HepG2 (cell line): ENCODE data around the gene PATL1. TPM values are rescaled to one million over a fixed set of nuclear protein-coding genes. Genes with fewer than 3 reads are reported as not detected.

Experiments
- ARID2 ChIP-seq: sonication (generic); formaldehyde crosslinking; IDR thresholded peaks from 2 replicates; pipeline ENCODE4 v1.8.1; 2022; ENCODE audit warnings: mild to moderate bottlenecking, missing genetic modification reagents, borderline replicate concordance
- BHLHE40 ChIP-seq: IDR thresholded peaks from 2 replicates; pipeline ENCODE4 v1.6.1; 2011; ENCODE audit warnings: low read length, improper control_type of control experiment
- ELF4 ChIP-seq: sonication (generic); formaldehyde crosslinking; IDR thresholded peaks from 2 replicates; pipeline ENCODE4 v1.5.0; 2020; ENCODE audit warnings: missing genetic modification reagents, mild to moderate bottlenecking, moderate library complexity, borderline replicate concordance
- FOXJ3 ChIP-seq: sonication (generic); formaldehyde crosslinking; IDR thresholded peaks from 2 replicates; pipeline ENCODE4 v1.4.0; 2020; ENCODE audit warnings: missing genetic modification reagents, mild to moderate bottlenecking, borderline replicate concordance
- GABPA ChIP-seq, 2 experiments: IDR thresholded peaks; 2 replicates each; pipeline ENCODE4 v1.6.1; 2011 to 2016; ENCODE audit warnings: low read depth in 2 of 2, low read length in 1 of 2, missing biosample characterization in 1 of 2, missing genetic modification characterization in 1 of 2
- GABPB1 ChIP-seq: IDR thresholded peaks from 2 replicates; pipeline ENCODE4 v1.6.1; 2016; ENCODE audit warnings: mild to moderate bottlenecking, missing genetic modification reagents, moderate library complexity, missing compliant biosample characterization
- KDM6A ChIP-seq: IDR thresholded peaks from 2 replicates; pipeline ENCODE4 v1.6.1; 2016; ENCODE audit warnings: low read depth
- MAZ ChIP-seq, 2 experiments: sonication (generic) in 1 of 2; formaldehyde crosslinking in 1 of 2; IDR thresholded peaks; 2 replicates each; pipeline versions ENCODE4 v1.5.0 to v1.6.1; 2012 to 2020; ENCODE audit warnings: low read depth in 2 of 2, mild to moderate bottlenecking in 2 of 2, borderline replicate concordance in 1 of 2, improper control_type of control experiment in 1 of 2, low read length in 1 of 2, missing genetic modification reagents in 1 of 2, moderate library complexity in 1 of 2
- NFKBIZ ChIP-seq: IDR thresholded peaks from 2 replicates; pipeline ENCODE4 v1.6.1; 2018; ENCODE audit warnings: missing genetic modification reagents, missing compliant biosample characterization
- NONO ChIP-seq, 2 experiments: fragments of 450-650 bp in 1 of 2; sonication (generic) in 1 of 2; formaldehyde crosslinking in 1 of 2; IDR thresholded peaks in 1 of 2; conservative IDR thresholded peaks in 1 of 2; 2 replicates each; pipeline versions ENCODE4 v1.6.1 to v1.8.0; 2017 to 2022; ENCODE audit warnings: mild to moderate bottlenecking in 1 of 2, missing genetic modification reagents in 1 of 2, moderate library complexity in 1 of 2
- NR2F6 ChIP-seq, 2 experiments: IDR thresholded peaks; 2 replicates each; pipeline ENCODE4 v1.6.1; 2016; ENCODE audit warnings: antibody characterized with exemption in 1 of 2, mild to moderate bottlenecking in 1 of 2
- THYN1 ChIP-seq: sonication (generic); formaldehyde crosslinking; IDR thresholded peaks from 2 replicates; pipeline ENCODE4 v1.8.1; 2023; ENCODE audit warnings: low read depth, mild to moderate bottlenecking, moderate library complexity, missing genetic modification reagents, borderline replicate concordance
- TP53 ChIP-seq: sonication (generic); formaldehyde crosslinking; conservative IDR thresholded peaks from 2 replicates; pipeline ENCODE4 v1.4.0; 2020; ENCODE audit warnings: missing genetic modification reagents
- ZBTB38 ChIP-seq: sonication (generic); formaldehyde crosslinking; IDR thresholded peaks from 2 replicates; pipeline ENCODE4 v1.5.1; 2020; ENCODE audit warnings: mild to moderate bottlenecking, missing genetic modification reagents
- ZNF121 ChIP-seq: sonication (generic); formaldehyde crosslinking; IDR thresholded peaks from 2 replicates; pipeline ENCODE4 v1.5.0; 2020; ENCODE audit warnings: mild to moderate bottlenecking, missing genetic modification reagents
- ZNF34 ChIP-seq: sonication (generic); formaldehyde crosslinking; IDR thresholded peaks from 2 replicates; pipeline ENCODE4 v1.4.0; 2020; ENCODE audit warnings: mild to moderate bottlenecking, missing genetic modification reagents, borderline replicate concordance
- ZNF556 ChIP-seq: sonication (generic); formaldehyde crosslinking; IDR thresholded peaks from 2 replicates; pipeline ENCODE4 v1.4.0; 2020; ENCODE audit warnings: mild to moderate bottlenecking, missing genetic modification reagents, borderline replicate concordance
- ZNF563 ChIP-seq: sonication (generic); formaldehyde crosslinking; IDR thresholded peaks from 2 replicates; pipeline ENCODE4 v1.8.0; 2022; ENCODE audit warnings: mild to moderate bottlenecking, moderate library complexity, missing genetic modification reagents
- ZNF580 ChIP-seq: IDR thresholded peaks from 2 replicates; pipeline ENCODE4 v1.6.1; 2016; ENCODE audit warnings: low read depth, borderline replicate concordance
- ZNF674 ChIP-seq: sonication (generic); formaldehyde crosslinking; IDR thresholded peaks from 2 replicates; pipeline ENCODE4 v1.5.0; 2020; ENCODE audit warnings: low read depth, mild to moderate bottlenecking, missing genetic modification reagents
- ZNF891 ChIP-seq: sonication (generic); formaldehyde crosslinking; IDR thresholded peaks from 2 replicates; pipeline ENCODE4 v1.5.0; 2020; ENCODE audit warnings: mild to moderate bottlenecking, missing genetic modification reagents
- polyA plus RNA-seq, 8 experiments: library from polyadenylated mRNA; depleted of rRNA in 3 of 8; stranded (reverse) in 7 of 8; unstranded in 1 of 8; fragments of >200 nt; fragmentation: Illumina TruSeq in 4 of 8; extraction: Trizol in 4 of 8; gene quantifications; 2 replicates each; pipeline versions ENCODE4 v1.2.1 to v1.2.3, GENCODE V29; 2011 to 2016; ENCODE audit warnings: low read depth in 4 of 8, missing spikeins in 1 of 8, mixed read lengths in 1 of 8; ENCODE audit not compliant: insufficient read depth in 1 of 8
- total RNA-seq, 5 experiments: library from RNA; depleted of rRNA; stranded (reverse); fragments of >200 nt; fragmentation: Illumina TruSeq; extraction: Trizol; gene quantifications; 2 replicates each; pipeline ENCODE4 v1.2.3, GENCODE V29; 2016; ENCODE audit warnings: low read depth in 1 of 5
- TF ChIP-seq, protein P1 (sequence below): IDR thresholded peaks from 2 replicates; pipeline ENCODE4 v1.6.1; 2012; ENCODE audit warnings: inconsistent platforms
- TF ChIP-seq, protein P2 (sequence below): sonication (generic); formaldehyde crosslinking; IDR thresholded peaks from 2 replicates; pipeline ENCODE4 v1.5.1; 2020; ENCODE audit warnings: mild to moderate bottlenecking, missing genetic modification reagents, borderline replicate concordance
- TF ChIP-seq, protein P3 (sequence below): sonication (generic); formaldehyde crosslinking; IDR thresholded peaks from 2 replicates; pipeline ENCODE4 v1.8.0; 2022; ENCODE audit warnings: missing genetic modification reagents, mild to moderate bottlenecking, moderate library complexity, borderline replicate concordance

Gene PATL1
- total and polyA plus RNA-seq, 2 of the 13 experiments (the other 11 are each of a cell fraction or from before 2014, with no cell fraction given) = 12.9 to 26.8 TPM

DNA sequence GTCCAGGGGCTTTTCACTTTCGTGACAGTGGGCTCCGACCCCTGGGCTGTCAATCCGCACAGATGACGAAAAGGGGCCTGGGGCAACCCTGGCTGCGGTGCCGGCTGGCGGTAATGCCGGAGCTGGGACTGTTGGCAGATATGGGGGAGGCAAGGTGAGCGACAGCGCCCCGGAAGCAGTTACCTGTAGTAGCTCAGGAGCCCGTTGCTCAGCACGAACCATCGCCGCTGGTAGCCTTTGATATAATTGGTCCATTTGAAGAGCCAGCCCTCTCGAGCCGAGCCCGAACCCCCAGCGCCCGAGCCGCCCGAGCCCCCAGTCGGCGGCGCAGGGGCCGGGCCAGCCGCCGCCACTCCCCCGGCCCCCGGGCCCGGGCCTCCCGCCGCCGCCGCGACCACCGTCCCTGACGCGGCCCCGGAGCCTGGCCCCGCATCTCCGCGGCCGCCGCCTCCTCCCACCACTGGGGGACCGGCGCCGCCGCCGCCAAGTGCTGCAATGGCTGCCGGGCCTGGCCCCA is 53.7 kb downstream of the PATL1 start (continued):
- TF ChIP-seq FOXJ3 (CRISPR knock-in tag) = no peak
- TF ChIP-seq GABPA (IDR thresholded peaks at IDR 0.05; ENCODE audit: low read depth, low read length) = peak; percentile 59
- peak; percentile 86 for TF ChIP-seq GABPA (CRISPR knock-in tag; IDR thresholded peaks at IDR 0.05; ENCODE audit: low read depth)
- peak; percentile 88 for TF ChIP-seq GABPB1 (CRISPR knock-in tag)
- TF ChIP-seq, protein P1, sequence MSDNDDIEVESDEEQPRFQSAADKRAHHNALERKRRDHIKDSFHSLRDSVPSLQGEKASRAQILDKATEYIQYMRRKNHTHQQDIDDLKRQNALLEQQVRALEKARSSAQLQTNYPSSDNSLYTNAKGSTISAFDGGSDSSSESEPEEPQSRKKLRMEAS = 0 out of 2 replicates have a peak, but pooled peaks have one; percentile 3
- no peak for TF ChIP-seq NR2F6 (IDR thresholded peaks at IDR 0.05)
- no peak for TF ChIP-seq NR2F6 (CRISPR knock-in tag; IDR thresholded peaks at IDR 0.05)
- 0 out of 2 replicates have a peak, but pooled peaks have one; percentile 76 for TF ChIP-seq ZNF674 (CRISPR knock-in tag)
- TF ChIP-seq, protein P2, sequence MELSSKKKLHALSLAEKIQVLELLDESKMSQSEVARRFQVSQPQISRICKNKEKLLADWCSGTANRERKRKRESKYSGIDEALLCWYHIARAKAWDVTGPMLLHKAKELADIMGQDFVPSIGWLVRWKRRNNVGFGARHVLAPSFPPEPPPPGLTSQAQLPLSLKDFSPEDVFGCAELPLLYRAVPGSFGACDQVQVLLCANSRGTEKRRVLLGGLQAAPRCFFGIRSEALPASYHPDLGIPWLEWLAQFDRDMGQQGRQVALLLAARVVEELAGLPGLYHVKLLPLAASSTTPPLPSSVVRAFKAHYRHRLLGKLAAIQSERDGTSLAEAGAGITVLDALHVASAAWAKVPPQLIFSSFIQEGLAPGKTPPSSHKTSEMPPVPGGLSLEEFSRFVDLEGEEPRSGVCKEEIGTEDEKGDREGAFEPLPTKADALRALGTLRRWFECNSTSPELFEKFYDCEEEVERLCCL (CRISPR knock-in tag) = no peak
- no peak for TF ChIP-seq ELF4 (CRISPR knock-in tag)
- TF ChIP-seq MAZ (IDR thresholded peaks at IDR 0.05; ENCODE audit: borderline replicate concordance, low read depth, low read length) = no peak
- peak; percentile 6; the same call in 1 of the 2 replicates for TF ChIP-seq MAZ (CRISPR knock-in tag; IDR thresholded peaks at IDR 0.05; ENCODE audit: low read depth)
- no peak for TF ChIP-seq ZNF34 (CRISPR knock-in tag)
- no peak for TF ChIP-seq ZNF556
- TF ChIP-seq THYN1 = no peak
- TF ChIP-seq, protein P3, sequence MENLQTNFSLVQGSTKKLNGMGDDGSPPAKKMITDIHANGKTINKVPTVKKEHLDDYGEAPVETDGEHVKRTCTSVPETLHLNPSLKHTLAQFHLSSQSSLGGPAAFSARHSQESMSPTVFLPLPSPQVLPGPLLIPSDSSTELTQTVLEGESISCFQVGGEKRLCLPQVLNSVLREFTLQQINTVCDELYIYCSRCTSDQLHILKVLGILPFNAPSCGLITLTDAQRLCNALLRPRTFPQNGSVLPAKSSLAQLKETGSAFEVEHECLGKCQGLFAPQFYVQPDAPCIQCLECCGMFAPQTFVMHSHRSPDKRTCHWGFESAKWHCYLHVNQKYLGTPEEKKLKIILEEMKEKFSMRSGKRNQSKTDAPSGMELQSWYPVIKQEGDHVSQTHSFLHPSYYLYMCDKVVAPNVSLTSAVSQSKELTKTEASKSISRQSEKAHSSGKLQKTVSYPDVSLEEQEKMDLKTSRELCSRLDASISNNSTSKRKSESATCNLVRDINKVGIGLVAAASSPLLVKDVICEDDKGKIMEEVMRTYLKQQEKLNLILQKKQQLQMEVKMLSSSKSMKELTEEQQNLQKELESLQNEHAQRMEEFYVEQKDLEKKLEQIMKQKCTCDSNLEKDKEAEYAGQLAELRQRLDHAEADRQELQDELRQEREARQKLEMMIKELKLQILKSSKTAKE (CRISPR knock-in tag) = no peak
- TF ChIP-seq NFKBIZ (CRISPR knock-in tag) = no peak
- TF ChIP-seq BHLHE40 = no peak
- TF ChIP-seq ZNF580 = no peak
- no peak for TF ChIP-seq KDM6A (CRISPR knock-in tag)
- 0 out of 2 replicates have a peak, but pooled peaks have one; percentile 6 for TF ChIP-seq ZNF891 (CRISPR knock-in tag)
- TF ChIP-seq ZNF121 (CRISPR knock-in tag) = 0 out of 2 replicates have a peak, but pooled peaks have one; percentile 10
- no peak for TF ChIP-seq ZNF563 (CRISPR knock-in tag)
- no peak for TF ChIP-seq ZBTB38
- TF ChIP-seq ARID2 (CRISPR knock-in tag) = no peak
- TF ChIP-seq NONO (IDR thresholded peaks at IDR 0.05) = no peak
- TF ChIP-seq NONO (CRISPR knock-in tag; conservative IDR thresholded peaks at IDR 0.05) = no peak
- no peak for TF ChIP-seq TP53
